GM12878 (cell line): ENCODE results near the gene BCL11A. TPM values are rescaled to one million over a fixed set of nuclear protein-coding genes. Genes with fewer than 3 reads are reported as not detected.

Experiments
- ATAC-seq: fragments of 200-7000 bp; cut with Tn5 transposase; 3 replicates; pipeline ENCODE4 v1.9.1; 2020; ENCODE audit warnings: mild to moderate bottlenecking, moderate library complexity
- BruUV-seq: library from RNA; stranded (reverse); fragments of 400-500 nt; replicated peaks from 2 replicates; lab custom pipeline; 2021; lab: Mats Ljungman, UMichigan
- CTCF ChIA-PET: fragments of 300-600 bp; sonication (Branson Sonifier 250); formaldehyde crosslinking; extraction: SDS; loops from one replicate; lab custom pipeline; 2021; ENCODE audit warnings: inconsistent platforms; lab: Yijun Ruan, JAX
- POLR2A ChIA-PET: fragments of 350-600 bp; formaldehyde crosslinking; extraction: SDS; loops from one replicate; lab custom pipeline; 2021; ENCODE audit warnings: inconsistent platforms; lab: Charles Lee
- RAD21 ChIA-PET: fragments of 300-600 bp; sonication (Branson Sonifier 250); formaldehyde crosslinking; loops from one replicate; lab custom pipeline; 2023; ENCODE audit warnings: antibody characterized with exemption; ENCODE audit not compliant: unreplicated experiment; lab: Charles Lee
- SMC1A ChIA-PET: fragments of 300-600 bp; sonication (Branson Sonifier 250); formaldehyde crosslinking; loops from one replicate; lab custom pipeline; 2023; ENCODE audit not compliant: unreplicated experiment, uncharacterized antibody; lab: Charles Lee
- DNase-seq: peaks from one replicate; pipeline ENCODE4 v3.0.0-alpha.2; 2011; ENCODE audit warnings: low read depth, low spot score
- FAIRE-seq: peaks from 3 replicates; lab custom pipeline; 2011; peaks lifted over from hg19 to GRCh38; lab: Jason Lieb, UNC
- H2AFZ ChIP-seq: 2 replicates; pipeline ENCODE4 v1.6.0; 2011; ENCODE audit warnings: low read depth, low read length, control low read depth; ENCODE audit not compliant: control insufficient read depth
- H3K27ac ChIP-seq: 2 replicates; pipeline ENCODE4 v1.5.1; 2011; ENCODE audit warnings: control low read depth; ENCODE audit not compliant: control insufficient read depth, insufficient read depth
- H3K27me3 ChIP-seq, 2 experiments: replicated peaks in 1 of 2; 2 replicates each; pipeline versions ENCODE4 v1.6.0 to v1.6.1; 2011; ENCODE audit warnings: low read length in 1 of 2; ENCODE audit not compliant: control insufficient read depth in 2 of 2, insufficient read depth in 2 of 2
- H3K36me3 ChIP-seq, 2 experiments: 2 replicates each; pipeline ENCODE4 v1.5.1; 2011; ENCODE audit warnings: low read length in 1 of 2; ENCODE audit not compliant: control insufficient read depth in 2 of 2, insufficient read depth in 2 of 2
- H3K4me1 ChIP-seq: 2 replicates; pipeline ENCODE4 v1.6.1; 2011; ENCODE audit warnings: mild to moderate bottlenecking, low read length, moderate library complexity, mixed read lengths; ENCODE audit not compliant: control insufficient read depth, insufficient read depth
- H3K4me2 ChIP-seq: 2 replicates; pipeline ENCODE4 v1.6.0; 2011; ENCODE audit warnings: control low read depth; ENCODE audit not compliant: control insufficient read depth, insufficient read depth
- H3K4me3 ChIP-seq: fragments of 200-600 bp; sonication (generic); 2 replicates; pipeline ENCODE4 v1.5.1; 2016
- H3K79me2 ChIP-seq: 2 replicates; pipeline ENCODE4 v1.6.0; 2011; ENCODE audit warnings: low read length; ENCODE audit not compliant: control insufficient read depth, insufficient read depth
- H3K9ac ChIP-seq: 2 replicates; pipeline ENCODE4 v1.8.0; 2011; ENCODE audit warnings: low read length, control low read depth, mixed read lengths; ENCODE audit not compliant: control insufficient read depth, insufficient read depth
- H3K9me3 ChIP-seq: replicated peaks from 3 replicates; pipeline ENCODE4 v1.5.1; 2011; ENCODE audit warnings: mild to moderate bottlenecking, low read length; ENCODE audit not compliant: control insufficient read depth, insufficient read depth
- H4K20me1 ChIP-seq: 2 replicates; pipeline ENCODE4 v1.6.0; 2011; ENCODE audit not compliant: control insufficient read depth, insufficient read depth
- BCL11A ChIP-seq: IDR thresholded peaks from 2 replicates; pipeline ENCODE4 v1.6.1; 2011; ENCODE audit warnings: low read depth, low read length
- GABPA ChIP-seq: IDR thresholded peaks from 2 replicates; pipeline ENCODE4 v1.6.1; 2014; ENCODE audit warnings: antibody characterized with exemption, low read depth, mild to moderate bottlenecking, inconsistent platforms
- KAT2A ChIP-seq: conservative IDR thresholded peaks from 2 replicates; pipeline ENCODE4 v1.6.1; 2011; ENCODE audit warnings: low read depth, low read length; ENCODE audit not compliant: control insufficient read depth
- NR2F1 ChIP-seq: fragments of 450-650 bp; conservative IDR thresholded peaks from 2 replicates; pipeline ENCODE4 v1.6.1; 2017; ENCODE audit warnings: mild to moderate bottlenecking
- RAD21 ChIP-seq: IDR thresholded peaks from 2 replicates; pipeline ENCODE4 v1.6.1; 2011; ENCODE audit warnings: mild to moderate bottlenecking, low read depth, low read length, moderate library complexity; ENCODE audit not compliant: insufficient read depth
- RB1 ChIP-seq: fragments of 450-650 bp; formaldehyde crosslinking; IDR thresholded peaks from 2 replicates; pipeline ENCODE4 v1.6.1; 2017; ENCODE audit warnings: mild to moderate bottlenecking, borderline replicate concordance
- SMAD1 ChIP-seq: fragments of 450-650 bp; IDR thresholded peaks from 2 replicates; pipeline ENCODE4 v1.6.1; 2018; ENCODE audit warnings: mild to moderate bottlenecking, low read depth; ENCODE audit not compliant: partially characterized antibody
- SMARCA5 ChIP-seq: fragments of 450-650 bp; IDR thresholded peaks from 2 replicates; pipeline ENCODE4 v1.6.1; 2017; ENCODE audit warnings: mild to moderate bottlenecking
- TCF3 ChIP-seq: IDR thresholded peaks from 2 replicates; pipeline ENCODE4 v1.6.1; 2012; ENCODE audit warnings: low read depth, mild to moderate bottlenecking, low read length, borderline replicate concordance; ENCODE audit not compliant: insufficient read depth
- TCF7 ChIP-seq: IDR thresholded peaks from 2 replicates; pipeline ENCODE4 v1.6.1; 2014; ENCODE audit warnings: antibody characterized with exemption, borderline replicate concordance
- ZSCAN29 ChIP-seq: fragments of 450-650 bp; IDR thresholded peaks from 2 replicates; pipeline ENCODE4 v1.6.1; 2017; ENCODE audit warnings: mild to moderate bottlenecking, moderate library complexity
- WGBS: methylation state at CpG from one replicate; pipeline ENCODE4 v1.1.6; 2016; ENCODE audit warnings: low lambda C conversion rate; ENCODE audit not compliant: insufficient replicate concordance, insufficient coverage; ENCODE audit errors: missing lambda C conversion rate; 5-methylcytosine and 5-hydroxymethylcytosine counted together
- in situ Hi-C: fragments of 300-500 bp; cut with MboI; formaldehyde crosslinking; loops from 9 replicates; pipeline ENCODE4 v1.14.3; 2018; ENCODE audit warnings: mixed read lengths
- intact Hi-C: fragments of 100-400 bp; cut with micrococcal nuclease; formaldehyde crosslinking; loops from one replicate; pipeline ENCODE4 v1.14.2; 2022; ENCODE audit not compliant: unreplicated experiment
- polyA plus RNA-seq, 11 experiments: library from polyadenylated mRNA; depleted of rRNA in 4 of 11; unstranded in 6 of 11; stranded (reverse) in 5 of 11; fragments of >200 nt; fragmentation: Nextera tagmentation in 4 of 11; fragmentation: Illumina TruSeq in 1 of 11; extraction: Ambion mirVana in 4 of 11; extraction: Trizol in 1 of 11; gene quantifications; 1 replicate in 1 of 11; 2 replicates in 10 of 11; pipeline versions ENCODE4 v1.2.1 to v1.2.3, GENCODE V29; 2011 to 2016; ENCODE audit warnings: inconsistent platforms in 2 of 11, missing spikeins in 2 of 11, low read depth in 1 of 11
- total RNA-seq, 4 experiments: library from RNA; depleted of rRNA in 3 of 4; stranded (reverse); fragments of >200 nt in 3 of 4; fragmentation: Illumina TruSeq in 1 of 4; extraction: Trizol in 1 of 4; gene quantifications; 2 replicates each; pipeline versions ENCODE4 v1.2.1 to v1.2.3, GENCODE V29; 2013 to 2021

The BCL11A gene
- total and polyA plus RNA-seq, 10 of the 15 experiments (the other 5 are each of a cell fraction or from before 2014, with no cell fraction given) = 7.5 to 26.6 (median 11.1) TPM; not detected in 1

GRCh38 chr2:60497500-60497899, 56.0 kb downstream of the BCL11A start:
- H3K36me3 ChIP-seq = peaks cover 0 to 6% of the 10 kb centered on the region in 2 experiments; a peak in 1 of 4 replicates
- H3K4me3 ChIP-seq = no peak overlapping the region
- FAIRE-seq = no peak
- no peak overlapping the region for H3K9ac ChIP-seq
- no peak overlapping the region for H3K4me2 ChIP-seq
- H3K27ac ChIP-seq = no peak overlapping the region
- ATAC-seq = no peak
- no peaks in the 10 kb centered on the region for H3K9me3 ChIP-seq
- ChIA-PET POLR2A (interaction anchor here (1.0 kb wide), 1 partner anchor 20 kb away, joined by 3 read pairs; no protein-coding TSS in a partner anchor), RAD21 (no interaction called here)
- H3K79me2 ChIP-seq = peaks cover 22% of the 10 kb centered on the region
- no peak for DNase-seq
- H4K20me1 ChIP-seq = no peaks in the 10 kb centered on the region
- BruUV-seq = no TSS peak
- peaks cover 22% of the 10 kb centered on the region for H3K4me1 ChIP-seq
- TF ChIP-seq RAD21 = 0 out of 2 replicates have a peak, but pooled peaks have one; percentile 5
- TF ChIP-seq GABPA = no peak
- TF ChIP-seq, all 136 proteins: peak for 1
- SMC1A ChIA-PET = interaction anchor here (0.7 to 1.0 kb wide), 3 partner anchors 11 to 793 kb away, joined by 3 to 4 read pairs (median 3); no protein-coding TSS in a partner anchor
- intact Hi-C loops = no loop called here
- in situ Hi-C loops = no loop called here
- CTCF ChIA-PET = interaction anchor here (0.7 to 1.3 kb wide), 4 partner anchors 19 to 1473 kb away, joined by 3 to 5 read pairs (median 4); no protein-coding TSS in a partner anchor
- Histone ChIP-seq H3K27me3 (no peaks in the 10 kb centered on the region), H2AFZ (no peak overlapping the region)
- WGBS = 96% methylated on average over 2 of the region's 2 CpGs

- WGBS = over 99% methylated on average over 5 of the region's 5 CpGs
- BruUV-seq = no TSS peak
- CTCF ChIA-PET = interaction anchor here (0.7 to 1.3 kb wide), 4 partner anchors 19 to 1472 kb away, joined by 3 to 5 read pairs (median 4); no protein-coding TSS in a partner anchor
- ATAC-seq (no peak), DNase-seq (no peak), FAIRE-seq (no peak)
- no peaks in the 10 kb centered on the region for H4K20me1 ChIP-seq
- peaks cover 22% of the 10 kb centered on the region for H3K79me2 ChIP-seq
- POLR2A ChIA-PET = interaction anchor here (1.0 kb wide), 1 partner anchor 20 kb away, joined by 3 read pairs; no protein-coding TSS in a partner anchor
- H3K9ac ChIP-seq = no peak overlapping the region
- in situ Hi-C loops = no loop called here
- peaks cover 0 to 6% of the 10 kb centered on the region in 2 experiments; a peak in 1 of 4 replicates for H3K36me3 ChIP-seq
- SMC1A ChIA-PET = interaction anchor here (0.9 to 1.0 kb wide), 2 partner anchors 12 to 50 kb away, joined by 3 to 4 read pairs; no protein-coding TSS in a partner anchor
- no peaks in the 10 kb centered on the region for H3K9me3 ChIP-seq
- TF ChIP-seq BCL11A = no peak
- TF ChIP-seq SMARCA5 = no peak
- no peak for TF ChIP-seq ZSCAN29
- TF ChIP-seq KAT2A = no peak
- no peak for TF ChIP-seq NR2F1
- no peak for TF ChIP-seq RB1
- no peak for TF ChIP-seq TCF3
- no peak for TF ChIP-seq TCF7
- no peak for TF ChIP-seq SMAD1
- H3K4me3 ChIP-seq = no peak overlapping the region
- no peak overlapping the region for H2AFZ ChIP-seq
- H3K4me1 ChIP-seq = peaks cover 22% of the 10 kb centered on the region
- H3K27me3 ChIP-seq = no peaks in the 10 kb centered on the region
- RAD21 ChIA-PET = no interaction called here
- intact Hi-C loops = no loop called here
- H3K4me2 ChIP-seq = no peak overlapping the region
- H3K27ac ChIP-seq = no peak overlapping the region
Observed at GRCh38 chr2:60496956-60497355, 56.5 kb downstream of the BCL11A start.
